WTC11 (cell line): ENCODE results near the gene CTNND1.

ENCODE experiments used
- JUN ChIP-seq: sonication (generic); formaldehyde crosslinking; IDR thresholded peaks from 2 replicates; pipeline ENCODE4 v1.8.0; 2023; ENCODE audit warnings: mild to moderate bottlenecking, missing genetic modification reagents
- ZSCAN18 ChIP-seq: fragments of 250-450 bp; sonication (Bioruptor Pico); IDR thresholded peaks from 2 replicates; pipeline ENCODE4 v2.1.2; 2022; ENCODE audit warnings: mild to moderate bottlenecking, moderate library complexity

GRCh38 chr11:57770793-57771192, 9.2 kb downstream of the CTNND1 start:
- TF ChIP-seq JUN (no peak), ZSCAN18 (CRISPR knock-in tag) (no peak)
